H9 (cell line): ENCODE results near the gene RIC1. TPM values are rescaled to one million over a fixed set of nuclear protein-coding genes. Genes with fewer than 3 reads are reported as not detected.

Experiments used
- DNase-seq: peaks from one replicate; pipeline ENCODE4 v3.0.0-alpha.2; 2017
- H2AFZ ChIP-seq: one replicate; pipeline ENCODE4 v1.6.1; 2013; ENCODE audit warnings: mild to moderate bottlenecking, low read length, control low read depth, moderate library complexity
- H2AK5ac ChIP-seq: 2 replicates; pipeline ENCODE4 v1.6.1; 2013; ENCODE audit warnings: low read length, control low read depth, mixed read lengths; ENCODE audit not compliant: insufficient read length
- H2BK120ac ChIP-seq: one replicate; pipeline ENCODE4 v1.6.1; 2013; ENCODE audit warnings: low read depth, mild to moderate bottlenecking, low read length, control low read depth, inconsistent platforms; ENCODE audit not compliant: poor library complexity, severe bottlenecking
- H2BK12ac ChIP-seq: 2 replicates; pipeline ENCODE4 v1.6.1; 2013; ENCODE audit warnings: low read length, control low read depth, mixed read lengths, low read depth; ENCODE audit not compliant: insufficient read length
- H2BK15ac ChIP-seq: 2 replicates; pipeline ENCODE4 v1.6.1; 2013; ENCODE audit warnings: low read depth, low read length, control low read depth
- H2BK20ac ChIP-seq: one replicate; pipeline ENCODE4 v1.6.1; 2013; ENCODE audit warnings: low read depth, mild to moderate bottlenecking, low read length, control low read depth, inconsistent platforms; ENCODE audit not compliant: poor library complexity, severe bottlenecking
- H2BK5ac ChIP-seq: 2 replicates; pipeline ENCODE4 v1.6.1; 2013; ENCODE audit warnings: low read length, control low read depth, mixed read lengths; ENCODE audit not compliant: insufficient read length
- H3K14ac ChIP-seq: 2 replicates; pipeline ENCODE4 v1.6.1; 2013; ENCODE audit warnings: low read length, control low read depth; ENCODE audit not compliant: insufficient read depth
- H3K18ac ChIP-seq: 2 replicates; pipeline ENCODE4 v1.6.1; 2013; ENCODE audit warnings: low read depth, mild to moderate bottlenecking, mixed read lengths, low read length, control low read depth; ENCODE audit not compliant: insufficient read length
- H3K23ac ChIP-seq: 2 replicates; pipeline ENCODE4 v1.6.1; 2013; ENCODE audit warnings: low read length, control low read depth, mixed read lengths, low read depth; ENCODE audit not compliant: insufficient read length
- H3K23me2 ChIP-seq: 2 replicates; pipeline ENCODE4 v1.6.1; 2013; ENCODE audit warnings: low read depth, mild to moderate bottlenecking, mixed read lengths, low read length, control low read depth; ENCODE audit not compliant: insufficient read length, poor library complexity, severe bottlenecking
- H3K27ac ChIP-seq: 2 replicates; pipeline ENCODE4 v1.5.1; 2013; ENCODE audit warnings: low read length, control low read depth, mixed read lengths, low read depth; ENCODE audit not compliant: insufficient read length
- H3K27me3 ChIP-seq: 2 replicates; pipeline ENCODE4 v1.6.1; 2013; ENCODE audit warnings: low read length, control low read depth, inconsistent platforms; ENCODE audit not compliant: insufficient read depth
- H3K4ac ChIP-seq: 2 replicates; pipeline ENCODE4 v1.6.1; 2013; ENCODE audit warnings: low read depth, mild to moderate bottlenecking, control low read depth, inconsistent platforms, low read length, moderate library complexity
- H3K4me1 ChIP-seq: 2 replicates; pipeline ENCODE4 v1.6.1; 2013; ENCODE audit warnings: low read length, control low read depth, inconsistent platforms; ENCODE audit not compliant: insufficient read depth
- H3K4me2 ChIP-seq: 2 replicates; pipeline ENCODE4 v1.6.1; 2013; ENCODE audit warnings: low read length, control low read depth, mixed read lengths; ENCODE audit not compliant: insufficient read length, insufficient read depth
- H3K56ac ChIP-seq: 2 replicates; pipeline ENCODE4 v1.6.1; 2013; ENCODE audit warnings: low read depth, mild to moderate bottlenecking, mixed read lengths, low read length, control low read depth; ENCODE audit not compliant: insufficient read length
- H3K79me1 ChIP-seq: 2 replicates; pipeline ENCODE4 v1.6.1; 2013; ENCODE audit warnings: low read depth, mild to moderate bottlenecking, moderate library complexity, low read length, control low read depth, inconsistent platforms; ENCODE audit not compliant: insufficient read depth, poor library complexity, severe bottlenecking
- H3K79me2 ChIP-seq: 2 replicates; pipeline ENCODE4 v1.6.1; 2013; ENCODE audit warnings: low read length, control low read depth, inconsistent platforms; ENCODE audit not compliant: insufficient read depth
- H3K9ac ChIP-seq: 2 replicates; pipeline ENCODE4 v1.6.1; 2013; ENCODE audit warnings: low read length, control low read depth, mixed read lengths; ENCODE audit not compliant: insufficient read length; ENCODE audit errors: extremely low read depth
- H3K9me3 ChIP-seq: one replicate; pipeline ENCODE4 v1.6.1; 2013; ENCODE audit warnings: low read depth, low read length, inconsistent platforms; ENCODE audit not compliant: control insufficient read depth
- H3T11ph ChIP-seq: one replicate; pipeline ENCODE4 v1.6.1; 2013; ENCODE audit warnings: mild to moderate bottlenecking, low read length, control low read depth, inconsistent platforms
- H4K20me1 ChIP-seq: one replicate; pipeline ENCODE4 v1.6.1; 2013; ENCODE audit not compliant: control insufficient read depth, insufficient read length, insufficient read depth
- H4K5ac ChIP-seq: 2 replicates; pipeline ENCODE4 v1.6.1; 2013; ENCODE audit warnings: low read depth, mild to moderate bottlenecking, mixed read lengths, low read length, control low read depth; ENCODE audit not compliant: insufficient read length
- H4K8ac ChIP-seq: replicated peaks from 2 replicates; pipeline ENCODE4 v1.6.1; 2013; ENCODE audit warnings: low read length, control low read depth, mixed read lengths, low read depth; ENCODE audit not compliant: insufficient read length
- H4K91ac ChIP-seq: 2 replicates; pipeline ENCODE4 v1.6.1; 2013; ENCODE audit warnings: low read depth, mild to moderate bottlenecking, moderate library complexity, mixed read lengths, low read length, control low read depth; ENCODE audit not compliant: insufficient read length
- H3K27ac Mint-ChIP-seq, 3 experiments: 2 replicates in 2 of 3; 3 replicates in 1 of 3; pipeline ENCODE4 v1.8.0; 2020 to 2021; ENCODE audit warnings: mixed read lengths in 3 of 3, mild to moderate bottlenecking in 1 of 3, moderate library complexity in 1 of 3
- H3K27me3 Mint-ChIP-seq: 2 replicates; pipeline ENCODE4 v1.8.0; 2021; ENCODE audit warnings: low read depth, mild to moderate bottlenecking, moderate library complexity, mixed read lengths
- H3K36me3 Mint-ChIP-seq, 3 experiments: 2 replicates in 2 of 3; 3 replicates in 1 of 3; pipeline ENCODE4 v1.8.0; 2020 to 2021; ENCODE audit warnings: low read depth in 3 of 3, mixed read lengths in 3 of 3; ENCODE audit not compliant: insufficient read depth in 1 of 3
- H3K4me1 Mint-ChIP-seq, 2 experiments: 2 replicates each; pipeline ENCODE4 v1.8.0; 2020; ENCODE audit warnings: mixed read lengths in 2 of 2
- H3K4me3 Mint-ChIP-seq, 2 experiments: 2 replicates in 1 of 2; 3 replicates in 1 of 2; pipeline ENCODE4 v1.8.0; 2020 to 2021; ENCODE audit warnings: mild to moderate bottlenecking in 2 of 2, mixed read lengths in 2 of 2, moderate library complexity in 1 of 2
- H3K9me3 Mint-ChIP-seq, 2 experiments: 2 replicates in 1 of 2; 3 replicates in 1 of 2; pipeline ENCODE4 v1.8.0; 2020; ENCODE audit warnings: mild to moderate bottlenecking in 2 of 2, mixed read lengths in 2 of 2, moderate library complexity in 1 of 2
- CTCF ChIP-seq: fragments of 200-600 bp; sonication (generic); conservative IDR thresholded peaks from 3 replicates; pipeline ENCODE4 v1.8.0; 2021; ENCODE audit warnings: antibody characterized with exemption, mild to moderate bottlenecking
- WGBS: extraction: QIAGEN DNeasy Blood & Tissue Kit; methylation state at CpG from one replicate; pipeline ENCODE4 v1.1.7; 2013; ENCODE audit warnings: missing lambda C conversion rate, low lambda C conversion rate, mixed read lengths; ENCODE audit not compliant: insufficient read length; ENCODE audit errors: extremely low coverage; 5-methylcytosine and 5-hydroxymethylcytosine counted together
- total RNA-seq: library from RNA; stranded (reverse); gene quantifications from 2 replicates; pipeline ENCODE4 v1.2.1, GENCODE V29; 2021

Gene RIC1
- total RNA-seq, 1 experiment from 2014 or later: 13.7 TPM

- no peak for TF ChIP-seq CTCF
These were observed 6.9 kb upstream of the RIC1 start for GRCh38 chr9:5622016-5622415.

More at GRCh38 chr9:5622016-5622415, 6.9 kb upstream of the RIC1 start:
- Histone ChIP-seq H3K9ac (no peak overlapping the region), H3K4me1 (no peaks in the 10 kb centered on the region), H2AFZ (no peak overlapping the region), H3K9me3 (no peaks in the 10 kb centered on the region), H2AK5ac (no peak overlapping the region), H2BK20ac (no peak overlapping the region), H4K91ac (no peak overlapping the region), H3K18ac (no peak overlapping the region), H2BK12ac (no peak overlapping the region), H3K56ac (no peak overlapping the region), H3K79me1 (no peaks in the 10 kb centered on the region), H3K23ac (no peak overlapping the region), H4K5ac (no peak overlapping the region), H3K14ac (no peak overlapping the region), H3K23me2 (no peaks in the 10 kb centered on the region), H3K79me2 (no peaks in the 10 kb centered on the region), H4K20me1 (no peaks in the 10 kb centered on the region), H3T11ph (no peak overlapping the region), H2BK15ac (no peak overlapping the region), H3K27me3 (no peaks in the 10 kb centered on the region), H3K27ac (no peak overlapping the region), H2BK120ac (no peak overlapping the region), H3K4me2 (no peak overlapping the region), H2BK5ac (no peak overlapping the region), H3K4ac (no peak overlapping the region), H4K8ac (no peak overlapping the region)
- Mint-ChIP-seq H3K4me1 (peaks cover 0 to under 1% of the 10 kb centered on the region in 2 experiments; a peak in 2 of 4 replicates), H3K4me3 (no peak overlapping the region), H3K9me3 (no peaks in the 10 kb centered on the region), H3K27ac (no peak overlapping the region), H3K27me3 (no peaks in the 10 kb centered on the region), H3K36me3 (no peaks in the 10 kb centered on the region)
- no CpG with 5 or more reads among the region's 3 CpGs for WGBS
- no peak for DNase-seq
